Ecto neural progenitor cell (in vitro differentiated cells): Measurements from ENCODE around the gene RUNX2.

Experiments
- DNase-seq: peaks from one replicate; pipeline ENCODE4 v3.0.0-alpha.2; 2018; ENCODE audit warnings: low spot score

Gene RUNX2

DNA sequence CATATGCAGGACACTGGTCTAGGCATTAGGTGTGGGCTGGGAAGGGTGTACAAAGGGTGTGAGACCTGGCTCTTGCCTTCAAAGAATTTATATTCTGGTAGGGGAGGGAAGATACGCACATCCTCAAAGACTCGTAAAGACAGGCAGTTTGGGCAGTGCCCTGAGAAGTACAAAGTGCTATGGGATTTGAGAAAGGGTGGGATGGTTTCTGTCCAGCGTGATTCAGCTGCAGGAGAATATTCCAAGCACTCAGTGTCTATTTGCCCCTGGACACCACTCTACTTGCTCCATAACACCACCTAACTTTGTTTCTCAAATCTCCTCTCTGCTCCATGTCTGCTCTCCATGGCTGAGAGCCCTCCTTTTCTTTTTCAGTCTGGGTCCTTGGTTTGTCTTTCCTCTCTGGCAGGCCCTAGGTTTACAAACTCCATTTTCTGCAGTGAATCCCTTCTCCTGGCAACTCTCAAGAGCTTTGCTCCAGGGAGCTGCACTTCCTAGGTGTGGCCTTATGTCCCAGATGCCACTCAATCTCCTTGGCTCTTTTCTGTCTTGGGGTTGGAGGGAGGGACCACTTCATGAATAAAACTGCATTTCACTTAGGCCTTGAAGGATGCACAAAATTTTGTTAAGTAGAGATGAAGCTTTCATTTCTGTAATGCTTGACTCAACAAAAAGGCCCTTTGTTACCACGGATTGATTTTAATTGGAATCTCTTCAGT, 377.2 kb downstream of the RUNX2 start:
- no peak for DNase-seq

DNA sequence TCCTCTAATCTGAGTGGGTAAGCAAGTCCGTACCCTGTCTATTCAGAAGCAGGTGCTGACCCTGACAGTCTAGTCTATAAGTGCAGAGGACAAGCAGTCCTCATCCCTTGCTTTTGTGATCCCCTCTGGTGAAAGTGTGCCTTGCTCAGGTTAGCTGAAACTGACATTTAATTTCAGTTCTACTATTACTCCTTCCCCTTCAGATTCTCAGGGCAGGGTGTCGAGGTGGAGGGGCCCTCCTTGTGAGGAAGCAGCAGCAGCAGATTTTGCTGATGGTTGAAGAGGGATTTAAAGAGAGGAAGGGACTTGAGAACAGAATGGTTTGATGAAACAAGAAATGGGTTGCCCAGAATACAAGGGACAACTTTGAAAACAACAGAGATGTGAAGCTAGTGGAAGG, 378.2 kb downstream of the RUNX2 start:
- no peak for DNase-seq

DNA sequence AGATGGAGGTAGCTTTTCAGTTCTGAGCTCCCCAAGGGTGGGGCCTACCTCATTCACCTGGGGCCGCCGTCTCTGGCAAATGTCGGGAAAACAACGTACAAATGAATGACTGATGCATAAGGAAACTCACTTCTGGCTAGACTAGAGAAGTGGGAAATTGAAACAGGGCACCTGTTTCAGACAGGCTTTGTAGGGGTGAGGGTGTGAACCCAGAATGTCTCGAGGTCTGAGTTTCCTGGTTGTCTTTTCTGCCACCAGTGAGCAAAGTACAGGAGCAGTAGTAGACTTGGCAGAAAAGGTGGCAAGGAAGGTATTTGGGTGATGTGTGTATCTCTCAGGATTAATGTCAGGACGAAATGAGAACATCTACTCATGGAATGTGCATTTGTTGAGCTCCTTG, 379.0 kb downstream of the RUNX2 start:
- no peak for DNase-seq

DNA sequence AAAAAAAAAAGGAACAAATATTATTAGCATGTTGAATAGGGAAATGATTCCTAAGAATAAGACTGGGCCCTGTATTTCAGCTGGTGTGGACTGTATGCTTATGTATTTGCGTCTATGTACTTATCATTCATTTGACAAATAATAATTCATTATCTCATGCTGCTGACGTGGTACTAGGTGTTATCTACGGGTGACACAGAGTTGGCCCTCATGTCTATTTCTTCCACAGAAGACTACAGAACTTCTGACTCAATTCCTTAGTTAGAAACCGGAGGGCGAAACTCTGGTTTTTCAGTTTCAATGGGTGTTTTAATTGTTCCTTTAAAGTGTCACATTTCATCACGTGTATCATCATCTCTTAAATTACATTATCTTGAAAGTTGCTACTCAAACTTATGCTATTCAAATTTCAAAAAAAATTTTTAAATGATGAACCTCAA, 381.7 kb downstream of the RUNX2 start:
- DNase-seq: no peak

DNA sequence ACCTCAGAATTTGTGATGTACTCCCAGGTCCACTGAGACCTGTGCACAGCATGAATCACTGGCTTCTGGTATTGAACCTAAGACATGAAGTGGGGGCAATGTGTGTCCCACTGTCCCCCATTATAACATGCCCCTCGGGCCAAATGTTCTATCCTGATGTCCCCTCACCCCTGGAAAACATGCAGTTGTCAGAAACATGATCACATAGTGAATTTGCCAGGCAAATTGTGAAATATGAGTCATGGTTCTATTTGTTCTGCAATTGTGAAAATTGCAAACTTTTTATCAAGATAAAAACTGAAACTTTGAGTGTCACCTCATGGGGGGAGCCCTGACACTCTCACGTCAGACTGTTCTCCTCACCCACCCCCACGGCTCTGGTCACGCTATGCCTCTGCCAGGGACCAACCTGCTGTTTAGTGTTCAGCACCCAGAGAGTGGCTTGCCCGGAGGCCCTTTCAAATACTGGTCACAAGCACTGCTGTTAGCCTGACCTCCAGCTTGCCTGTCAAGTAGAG, 382.2 kb downstream of the RUNX2 start:
- no peak for DNase-seq

DNA sequence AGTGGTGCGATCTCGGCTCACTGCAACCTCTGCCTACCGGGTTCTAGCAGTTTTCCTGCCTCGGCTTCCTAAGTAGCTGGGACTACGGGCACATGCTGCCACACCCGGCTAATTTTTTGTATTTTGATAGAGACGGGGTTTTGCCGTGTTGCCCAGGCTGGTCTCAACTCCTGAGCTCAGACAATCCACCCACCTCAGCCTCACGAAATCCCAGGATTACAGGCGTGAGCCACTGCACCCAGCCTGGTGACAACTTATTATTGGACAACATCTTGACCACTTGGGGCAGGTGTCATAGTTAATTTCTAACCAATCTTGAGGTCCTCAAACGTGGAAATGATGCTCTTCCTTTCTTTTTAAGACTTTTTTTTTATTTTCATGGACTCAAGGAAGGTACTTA, 383.9 kb downstream of the RUNX2 start:
- no peak for DNase-seq

DNA sequence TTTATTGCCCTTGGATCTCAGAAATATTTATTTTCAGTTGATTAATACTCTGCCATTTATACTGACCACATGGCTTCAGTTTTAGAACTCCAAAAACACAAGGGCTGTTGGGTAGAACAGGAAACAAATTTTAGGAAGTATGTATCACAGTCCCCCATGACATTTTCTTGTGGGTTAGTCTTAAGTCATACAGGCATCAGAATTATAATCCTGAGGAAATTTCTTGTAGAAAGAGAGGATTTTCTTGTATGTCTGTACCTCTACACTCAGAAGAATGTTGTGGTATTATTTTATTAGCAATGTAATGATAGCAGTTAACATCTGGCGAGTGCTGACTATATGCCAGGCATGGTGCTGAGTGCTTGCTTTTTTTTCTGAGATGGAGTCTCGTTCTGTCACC, 384.7 kb downstream of the RUNX2 start:
- no peak for DNase-seq
